Fibroblast of the conjunctiva (primary cell): ENCODE data around the gene OSMR.

Experiments used
- DNase-seq: peaks from one replicate; pipeline ENCODE4 v3.0.0-alpha.2; 2010; ENCODE audit warnings: low read depth

OSMR gene

DNA sequence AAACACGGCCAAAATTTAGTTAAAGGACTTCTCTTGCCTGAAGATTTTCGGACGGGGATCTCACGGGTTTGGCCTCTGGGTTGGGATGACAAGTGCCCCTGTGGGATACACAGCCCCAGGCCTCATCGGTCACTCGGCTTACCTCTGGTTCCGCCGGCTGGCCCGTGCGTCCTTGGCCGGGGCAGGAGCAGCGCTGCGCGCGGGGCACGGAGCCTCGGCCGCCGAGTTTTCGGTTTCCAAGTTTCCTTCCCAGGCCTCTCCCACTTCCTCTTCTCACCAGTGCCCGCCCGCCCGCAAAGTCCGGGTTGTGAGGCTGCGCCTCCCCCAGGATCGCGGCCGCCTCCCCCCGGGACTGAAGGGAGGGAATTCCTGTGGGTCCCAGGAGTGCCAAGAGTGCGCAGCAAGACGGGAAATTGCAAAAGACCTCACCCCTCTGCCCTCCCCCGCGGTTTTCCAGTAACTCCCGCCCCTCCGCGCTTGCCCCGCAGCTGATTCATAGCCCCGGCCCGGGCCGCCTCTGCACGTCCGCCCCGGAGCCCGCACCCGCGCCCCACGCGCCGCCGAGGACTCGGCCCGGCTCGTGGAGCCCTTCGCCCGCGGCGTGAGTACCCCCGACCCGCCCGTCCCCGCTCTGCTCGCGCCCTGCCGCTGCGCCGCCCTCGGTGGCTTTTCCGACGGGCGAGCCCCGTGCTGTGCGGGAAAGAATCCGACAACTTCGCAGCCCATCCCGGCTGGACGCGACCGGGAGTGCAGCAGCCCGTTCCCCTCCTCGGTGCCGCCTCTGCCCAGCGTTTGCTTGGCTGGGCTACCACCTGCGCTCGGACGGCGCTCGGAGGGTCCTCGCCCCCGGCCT, at the start of gene OSMR:
OSMR (plus strand) TSS at position 487 of the 853 bp plus-strand sequence. CDS start 23,033 bp downstream, outside the sequence.
- peak; percentile 96 for DNase-seq

DNA sequence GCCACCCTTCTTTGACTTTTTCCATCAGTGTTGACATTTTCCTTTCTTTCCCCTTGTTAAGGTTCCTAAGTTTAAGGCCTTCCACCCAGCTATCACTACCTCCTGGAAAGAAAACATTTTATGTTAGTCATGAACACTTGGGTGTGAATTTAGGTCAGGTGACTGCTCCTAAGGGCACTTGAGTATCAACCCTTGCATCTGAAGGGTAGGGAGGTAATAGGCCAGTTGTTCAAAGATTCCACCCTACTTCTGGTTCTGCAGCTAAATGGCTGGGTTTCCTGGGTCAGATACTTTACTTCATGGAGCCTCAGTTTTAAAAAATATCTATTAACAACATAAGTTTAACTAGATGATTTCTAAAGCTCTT, 49.1 kb upstream of the OSMR start:
- DNase-seq, result no peak

DNA sequence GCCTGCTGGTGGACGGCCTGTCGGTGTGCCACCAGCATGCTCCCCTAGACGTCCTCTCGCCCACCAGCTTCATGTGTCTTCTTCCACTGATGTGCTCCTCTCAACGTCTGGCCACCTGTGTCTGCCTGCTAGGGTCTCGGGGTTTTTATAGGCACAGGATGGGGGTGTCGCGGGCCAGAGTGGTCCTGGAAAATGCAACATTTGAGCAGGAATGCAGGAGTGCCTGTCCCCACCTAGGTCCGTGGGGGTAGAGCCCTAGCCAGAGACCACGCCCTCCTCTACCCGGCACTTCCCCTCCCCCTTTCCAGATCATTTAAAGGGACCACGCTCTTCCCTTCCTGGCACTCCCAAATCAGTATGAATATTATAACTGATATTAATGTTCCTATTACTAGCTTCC, 48.0 kb upstream of the OSMR start:
- no peak for DNase-seq

DNA sequence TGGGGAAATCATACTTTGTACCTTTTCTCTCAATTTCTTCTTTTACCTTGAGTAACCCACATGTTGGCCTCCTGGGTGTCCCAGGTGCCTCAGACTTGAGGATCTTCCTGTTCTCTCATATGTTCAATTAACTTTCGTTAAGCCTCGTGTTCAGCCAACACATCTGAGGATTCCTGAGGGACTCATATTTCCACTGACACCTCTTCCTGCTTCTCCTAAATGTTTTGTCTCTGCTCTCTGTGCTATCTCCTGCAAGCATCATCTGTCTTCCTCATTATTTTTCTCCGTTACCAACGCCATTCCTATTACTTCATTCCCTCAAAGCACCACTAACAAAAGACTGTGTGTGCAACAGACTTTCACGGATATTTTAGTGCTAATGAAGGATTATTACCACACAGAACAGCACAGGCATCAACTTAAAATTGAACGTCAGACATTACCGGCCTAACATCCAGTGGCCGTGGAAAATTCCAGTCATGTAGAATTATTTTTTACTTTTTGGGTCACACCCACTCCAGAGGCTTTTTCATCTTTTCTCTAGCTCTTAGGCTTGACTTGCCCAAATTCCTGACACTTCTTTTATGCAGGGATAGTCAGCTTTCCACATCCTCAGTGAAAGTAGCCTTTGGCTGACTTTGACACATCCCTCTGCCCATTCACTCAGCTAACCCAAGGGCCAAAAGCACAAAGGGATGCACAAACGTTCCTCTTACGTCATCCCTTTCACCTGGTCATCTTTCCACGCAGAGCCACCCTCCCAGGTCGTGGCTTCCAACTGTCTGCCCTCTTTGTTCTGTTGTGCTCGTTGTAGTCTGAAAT, 46.0 kb upstream of the OSMR start:
- no peak for DNase-seq

DNA sequence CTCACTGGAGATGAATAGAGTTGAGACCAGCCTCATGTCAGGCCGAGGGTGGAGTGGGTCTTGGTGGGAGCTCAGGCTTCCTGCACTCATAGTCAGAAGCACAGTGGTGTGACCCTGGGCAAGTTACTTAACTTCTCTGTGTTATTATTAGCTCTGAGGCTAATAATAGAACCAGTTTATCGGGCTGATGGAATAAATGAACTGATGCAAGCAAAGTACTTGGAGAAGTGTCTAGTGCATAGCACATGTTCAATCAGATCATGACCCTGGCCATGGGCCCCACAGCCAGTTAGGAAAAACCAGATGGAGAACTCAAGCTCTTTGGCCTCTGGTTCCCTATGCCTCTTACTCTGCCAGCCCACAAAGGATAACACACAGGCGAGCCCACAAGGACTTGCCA, 45.3 kb upstream of the OSMR start:
- DNase-seq, result no peak

DNA sequence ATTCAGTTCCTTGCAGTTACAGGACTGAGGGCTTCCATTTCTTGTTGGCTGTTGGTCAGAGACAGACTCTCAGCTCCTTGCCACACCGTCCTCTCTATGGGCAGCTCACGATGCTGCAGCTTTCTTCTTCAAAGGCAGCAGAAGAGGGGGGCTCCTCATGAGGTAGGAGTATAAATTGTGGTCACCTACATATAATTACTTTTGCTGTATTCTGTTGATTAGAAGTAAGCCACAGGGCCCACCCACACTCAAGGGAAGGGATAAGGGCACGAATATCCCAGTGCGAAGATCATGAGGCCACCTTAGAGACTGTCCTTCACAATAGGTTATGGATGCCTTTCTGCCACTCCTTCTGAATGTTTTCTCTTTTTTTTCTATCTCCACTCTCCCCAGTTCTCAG, 43.7 kb upstream of the OSMR start:
- DNase-seq, result no peak

DNA sequence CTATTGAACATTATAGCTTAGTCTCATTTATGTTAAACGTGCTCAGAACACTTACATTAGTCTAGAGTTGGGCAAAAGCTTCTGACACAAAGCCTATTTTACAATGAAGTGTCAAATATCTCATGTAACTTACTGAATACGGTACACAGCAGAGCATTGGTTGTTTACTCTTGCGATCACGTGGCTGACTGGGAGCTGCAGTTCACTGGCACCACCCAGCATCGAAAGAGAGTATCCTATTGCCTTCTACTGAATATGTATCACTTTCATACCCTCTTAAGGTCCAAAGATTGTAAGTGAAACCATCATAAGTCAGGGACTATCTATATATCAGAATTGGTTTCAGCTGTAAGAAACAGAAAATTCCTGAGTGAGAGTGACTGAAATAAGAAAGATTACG, 42.6 kb upstream of the OSMR start:
- no peak for DNase-seq

DNA sequence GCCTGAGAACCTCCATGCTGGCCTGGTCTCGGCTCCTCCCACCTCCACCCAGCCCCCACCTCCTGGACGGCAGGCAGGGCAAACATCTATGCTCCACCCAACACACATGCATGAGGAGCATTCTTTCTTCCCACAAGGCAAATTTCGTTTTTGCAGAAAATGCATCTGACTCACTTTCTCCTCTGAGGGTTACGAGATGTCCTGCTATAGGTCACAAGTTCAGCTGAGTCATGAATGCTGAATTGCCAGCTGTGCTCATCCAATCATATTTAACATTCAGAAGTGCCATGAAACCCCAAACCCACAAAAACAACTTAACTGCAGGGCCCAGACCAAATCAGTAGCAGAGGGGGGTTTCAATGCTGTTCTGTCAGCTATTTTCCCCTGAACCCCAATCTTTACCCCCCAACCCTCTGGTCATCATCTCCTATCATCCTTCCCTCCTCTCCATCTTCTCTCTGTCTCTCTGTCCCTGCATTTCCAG, 39.0 kb upstream of the OSMR start:
- DNase-seq, result peak; percentile 98

DNA sequence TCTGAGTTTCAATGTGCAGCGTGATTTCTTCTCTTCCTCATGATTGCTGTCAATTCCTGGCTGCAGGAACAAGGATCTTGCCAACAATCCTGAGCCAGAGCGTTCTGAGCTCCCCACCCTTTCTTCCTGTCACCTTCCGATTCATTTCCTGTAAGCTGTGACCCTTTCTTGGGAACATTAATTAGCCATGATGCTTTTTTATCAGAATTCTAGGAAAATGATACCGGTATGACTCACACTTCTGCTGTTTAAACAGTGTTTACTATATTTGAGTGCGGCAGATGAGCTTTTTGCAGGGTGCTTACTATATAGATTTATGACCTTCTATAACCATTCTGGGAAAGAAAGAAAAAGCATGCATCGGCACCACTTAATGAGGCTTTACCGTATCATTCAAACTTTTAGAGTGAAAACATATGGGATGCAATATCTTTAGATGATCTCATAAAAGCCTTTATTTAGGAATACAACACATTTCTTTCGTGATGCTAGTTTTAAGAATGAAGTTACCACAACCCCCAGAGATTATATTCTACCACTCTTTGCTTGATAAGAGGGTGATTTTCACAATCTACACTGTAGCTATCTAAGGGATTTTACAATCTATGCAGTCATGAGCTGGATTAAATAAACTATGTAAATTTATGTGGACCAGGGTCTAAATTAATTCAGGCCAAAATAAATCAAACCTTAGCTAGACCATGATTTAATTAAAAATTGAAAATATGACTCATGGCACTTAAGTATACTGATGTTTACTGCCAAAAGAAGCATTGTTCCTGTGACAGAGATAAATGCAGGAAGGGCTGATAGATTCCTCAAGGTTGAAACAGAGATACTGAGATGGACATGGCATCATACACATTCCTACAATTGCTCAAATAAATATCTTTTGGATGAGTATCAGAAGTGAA, 38.0 kb upstream of the OSMR start:
- no peak for DNase-seq

DNA sequence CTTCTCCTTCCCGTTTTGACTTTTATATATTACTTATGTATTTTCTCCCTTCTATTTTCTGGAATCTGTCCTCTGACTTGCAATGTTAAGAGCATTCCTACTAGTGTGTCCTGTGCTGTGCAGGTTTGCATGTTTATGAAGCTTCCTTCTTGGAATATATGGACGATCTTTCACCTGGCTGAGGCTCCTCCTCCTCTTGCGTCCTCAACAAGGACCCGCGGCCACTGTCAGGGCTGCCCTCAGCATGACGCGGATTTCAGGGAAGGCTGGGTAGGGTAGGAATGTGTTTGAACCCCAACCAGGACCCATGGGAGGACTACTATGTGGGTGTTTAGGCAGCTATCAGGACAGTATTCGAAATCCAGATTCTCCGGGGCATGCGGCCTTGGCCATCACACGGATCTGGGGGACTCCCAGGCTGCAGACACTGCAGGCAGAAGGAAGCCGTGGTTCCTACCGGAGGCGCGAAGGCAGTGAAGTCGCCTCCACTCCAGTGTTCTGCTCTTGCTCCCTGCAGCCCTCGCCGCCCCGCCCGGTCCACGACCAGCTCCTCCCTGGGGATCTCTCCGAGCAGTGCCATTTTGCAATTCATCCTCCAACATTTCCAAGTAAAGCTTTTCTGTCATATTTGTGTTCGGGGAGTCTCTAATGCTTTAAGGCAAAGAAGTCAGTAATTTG, 37.0 kb upstream of the OSMR start:
- no peak for DNase-seq

DNA sequence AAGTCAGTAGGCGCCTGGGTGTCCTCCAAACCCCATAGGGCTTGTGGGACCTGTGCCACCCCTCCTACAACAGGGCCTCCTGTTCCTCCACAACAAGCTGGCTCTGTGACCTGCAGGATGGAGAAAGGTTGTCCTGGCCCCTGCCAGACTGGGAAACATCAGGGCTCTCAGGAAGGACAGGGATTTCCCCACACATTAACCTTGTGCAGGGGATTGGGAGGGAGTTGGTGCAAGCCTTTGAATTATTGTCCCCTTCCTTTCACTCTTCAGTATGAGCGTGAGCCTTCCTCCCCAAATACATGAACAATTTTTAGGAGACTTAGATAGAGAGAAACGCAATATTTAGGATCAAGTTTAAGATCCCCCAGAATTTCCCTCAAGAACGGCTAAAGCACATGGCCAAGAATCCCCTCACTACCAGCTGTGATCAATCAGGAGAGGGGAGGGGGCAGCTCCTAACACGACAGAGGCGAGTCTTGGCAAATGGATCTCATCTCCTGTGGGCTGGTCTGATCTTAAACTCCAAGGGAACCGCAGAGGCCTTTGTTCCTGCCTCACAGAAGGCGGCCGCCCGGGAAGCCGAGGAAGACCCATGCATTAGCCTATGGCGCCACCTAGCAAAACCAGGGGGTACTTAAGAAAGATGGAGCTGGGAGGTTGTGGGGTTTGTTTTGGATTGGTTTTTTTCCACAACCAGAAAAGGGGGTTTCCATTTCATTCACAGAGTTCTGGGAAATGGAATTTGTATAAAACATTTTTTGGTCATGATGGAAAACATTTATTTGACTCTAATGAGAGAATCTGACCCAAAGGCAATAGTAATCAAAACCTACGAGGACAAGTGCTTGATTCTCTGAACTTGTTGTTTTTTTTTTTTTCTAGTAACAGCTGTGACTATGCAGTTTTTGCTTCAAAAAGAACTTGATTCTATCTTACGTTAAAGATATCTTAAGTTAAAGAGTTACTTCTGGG, 36.1 kb upstream of the OSMR start:
- DNase-seq, result peak; percentile 89

DNA sequence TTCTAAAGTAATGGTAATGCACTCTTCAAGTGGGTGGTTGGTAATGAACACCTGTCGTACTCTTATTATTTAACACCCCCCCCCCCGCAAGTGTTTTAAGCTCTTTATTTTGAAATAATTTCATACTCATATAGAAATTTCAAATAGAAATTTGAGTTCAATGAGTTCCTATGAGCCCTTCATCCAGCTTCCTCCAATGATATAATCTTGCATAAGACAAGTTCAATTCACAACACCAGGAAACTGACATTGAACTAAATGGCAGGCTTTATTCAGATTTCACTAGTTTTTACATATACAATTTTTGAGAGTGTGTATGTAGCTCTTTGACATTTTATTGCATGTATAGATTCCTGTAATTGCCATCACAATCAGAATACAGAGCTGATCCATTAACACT, 30.9 kb upstream of the OSMR start:
- DNase-seq, result no peak

DNA sequence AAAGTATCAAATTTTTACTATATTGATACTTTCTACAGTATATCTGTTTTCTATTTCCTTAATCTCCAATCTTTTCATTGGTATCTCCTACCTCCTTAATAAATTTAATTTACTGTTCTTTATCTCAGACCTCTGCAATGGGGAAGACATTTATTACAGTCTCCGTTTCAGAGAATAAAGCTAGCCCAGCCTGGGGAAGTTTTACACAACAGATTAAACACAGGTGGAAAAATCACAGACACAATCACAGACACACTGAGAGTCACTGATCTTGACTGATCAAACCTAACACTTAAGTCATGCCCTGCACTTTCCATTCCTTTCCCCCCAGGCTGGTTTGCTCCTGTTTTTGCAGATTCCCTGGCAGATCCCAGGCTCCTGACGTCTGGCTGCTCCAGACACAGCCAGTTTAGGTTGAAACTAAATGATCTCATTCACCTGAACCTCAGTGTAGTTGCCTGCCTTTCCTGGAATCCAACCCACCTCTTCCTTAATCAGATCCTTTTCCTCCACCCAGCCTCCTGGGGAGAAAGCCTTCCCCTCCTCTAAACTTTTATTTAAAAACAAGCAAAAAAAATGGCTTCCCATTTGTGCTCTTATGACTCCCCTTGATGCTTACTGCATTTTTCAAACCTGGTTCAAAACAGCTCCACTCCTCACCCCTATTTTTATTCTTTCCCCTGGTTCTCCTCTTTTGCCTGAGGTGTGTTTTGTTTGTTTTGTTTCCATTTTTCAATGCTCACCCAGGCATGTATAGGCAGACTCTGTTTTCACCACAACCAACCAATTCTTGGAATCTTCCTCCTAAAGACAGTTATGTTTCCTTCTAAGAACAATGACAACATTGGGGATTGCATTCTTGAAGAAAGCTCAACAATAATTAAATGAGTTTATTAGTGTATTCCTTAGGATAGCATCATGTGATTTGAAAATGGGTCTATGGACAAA, 29.5 kb upstream of the OSMR start:
- DNase-seq, result no peak

DNA sequence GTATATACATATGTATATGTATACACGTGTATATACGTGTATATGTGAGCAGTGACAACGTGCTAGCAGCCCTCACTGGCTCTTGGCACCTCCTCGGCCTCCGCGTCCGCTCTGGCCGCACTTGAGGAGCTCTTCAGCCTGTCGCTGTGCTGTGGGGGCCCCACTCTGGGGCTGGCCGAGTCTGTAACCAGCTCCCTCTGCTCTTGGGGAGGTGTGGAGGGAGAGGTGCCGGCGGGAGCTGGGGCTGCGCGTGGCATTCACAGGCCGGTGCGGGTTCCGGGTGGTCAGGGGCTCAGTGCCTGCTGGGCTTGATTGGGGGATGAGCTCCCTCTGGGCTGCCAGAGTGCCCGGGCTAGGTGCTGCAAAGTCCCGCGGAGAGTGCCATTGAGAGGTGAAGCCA, 24.1 kb upstream of the OSMR start:
- DNase-seq, result no peak

DNA sequence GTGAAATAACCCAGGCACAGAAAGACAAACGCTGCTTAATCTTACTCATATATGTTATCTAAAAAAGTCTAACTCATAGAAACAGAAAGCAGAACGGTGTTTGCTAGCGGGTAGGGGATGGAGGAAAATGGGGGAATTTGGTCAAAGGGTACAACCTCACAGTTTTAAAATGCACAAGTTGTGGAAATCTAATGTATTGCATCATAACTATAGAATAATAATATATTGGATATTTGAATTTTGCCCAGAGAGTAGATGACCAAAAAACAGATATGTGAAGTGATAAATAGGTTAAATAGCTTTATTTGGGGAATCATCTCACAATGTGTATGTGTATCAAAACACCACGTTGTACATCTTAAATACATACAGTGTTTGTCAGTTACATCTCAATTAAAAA, 22.3 kb upstream of the OSMR start:
- no peak for DNase-seq

DNA sequence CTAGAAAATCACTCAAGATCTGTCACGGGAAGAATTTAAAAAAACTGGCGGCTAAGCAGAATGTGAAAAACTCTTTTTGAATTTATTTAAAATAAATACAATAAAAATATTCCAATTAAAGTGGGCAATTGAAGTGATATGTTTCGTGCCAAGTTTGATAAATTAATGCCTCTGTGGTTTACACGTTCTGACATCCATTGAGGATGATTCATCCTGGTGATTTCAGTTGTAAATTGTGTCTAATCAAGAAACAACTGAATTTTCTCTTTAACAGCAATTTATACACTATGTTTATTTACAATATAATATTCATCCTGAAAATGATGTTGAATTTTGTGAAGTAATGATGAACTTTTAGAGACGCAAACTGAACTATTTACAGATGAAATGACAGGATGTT, 21.0 kb upstream of the OSMR start:
- DNase-seq, result no peak

DNA sequence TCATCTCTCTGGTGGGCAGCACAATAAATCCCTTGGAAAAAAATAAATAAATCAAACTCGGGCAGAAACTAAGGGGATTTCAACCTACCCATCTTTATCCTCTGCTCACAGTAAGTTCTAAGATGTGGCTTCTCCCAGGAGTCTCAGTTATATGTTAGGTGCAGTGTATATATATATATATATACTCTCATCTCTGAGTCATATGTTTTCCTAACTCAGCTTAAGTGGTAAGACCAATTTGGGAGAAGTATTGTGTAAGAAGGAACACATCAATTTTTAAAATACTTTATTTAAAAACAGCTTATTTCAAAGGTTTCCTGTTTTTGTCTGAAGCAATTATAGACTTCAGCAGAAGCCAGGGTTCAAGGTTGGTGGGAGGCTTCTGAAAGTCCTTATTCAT, 20.3 kb upstream of the OSMR start:
- no peak for DNase-seq

DNA sequence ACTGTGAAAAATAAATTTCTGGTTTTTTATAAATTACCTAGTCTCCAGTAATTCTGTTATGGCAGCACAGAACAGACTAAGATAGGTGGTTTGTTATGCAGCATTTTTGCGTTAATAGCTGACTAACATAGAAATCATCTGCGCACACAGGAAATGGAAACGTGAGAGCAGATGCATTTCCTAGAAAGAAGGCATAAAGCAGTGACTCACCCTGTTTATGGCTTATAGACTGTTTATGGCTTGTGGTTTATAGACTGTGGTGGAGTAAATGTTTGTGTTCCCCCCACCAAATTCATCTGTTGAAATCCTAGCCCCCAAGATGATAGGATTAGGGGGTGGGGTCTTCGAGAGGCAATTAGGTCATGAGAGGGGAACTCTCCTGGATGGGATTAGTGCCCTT, 18.3 kb upstream of the OSMR start:
- no peak for DNase-seq

DNA sequence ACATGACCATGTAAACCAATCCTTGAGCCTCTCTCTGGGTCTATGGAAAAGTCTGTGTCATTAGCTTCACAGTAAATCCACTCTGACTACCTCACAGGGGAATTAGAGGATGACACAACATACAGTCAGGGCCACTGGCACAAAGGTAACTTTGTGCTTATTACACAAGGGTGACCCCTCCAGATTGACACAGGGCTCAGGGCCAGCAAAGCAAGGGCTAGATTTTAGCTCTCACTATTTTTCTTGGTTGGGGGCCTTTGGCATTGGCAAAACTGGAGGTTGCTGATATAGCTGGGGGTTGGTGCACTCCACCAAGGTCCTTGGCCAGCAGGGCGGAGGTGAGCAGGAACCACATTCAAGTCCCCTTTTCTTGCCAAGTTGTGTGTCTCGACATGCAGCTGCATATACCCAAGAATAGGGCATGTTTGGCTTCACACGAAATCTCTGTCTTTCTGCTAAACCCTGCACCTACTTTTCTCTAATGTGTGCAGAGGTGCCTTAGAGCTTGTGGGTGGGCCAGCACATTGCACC, 15.2 kb upstream of the OSMR start:
- no peak for DNase-seq
